Skeletal muscle tissue (tissue), 4 donors: ENCODE results near the gene DOK6. TPM values are rescaled to one million over a fixed set of nuclear protein-coding genes. Genes with fewer than 3 reads are reported as not detected.

ENCODE experiments used
- H3K27ac ChIP-seq: one replicate; pipeline ENCODE4 v1.7.0; 2013; ENCODE audit warnings: mild to moderate bottlenecking, low read depth, low read length, inconsistent platforms
- H3K27me3 ChIP-seq, 3 donors: one replicate each; pipeline ENCODE4 v1.7.0; 2013; ENCODE audit warnings: low read length in 3 of 3; ENCODE audit not compliant: control insufficient read depth in 3 of 3, insufficient read depth in 3 of 3
- H3K36me3 ChIP-seq, 3 donors: one replicate each; pipeline ENCODE4 v1.7.0; 2013; ENCODE audit warnings: low read length in 3 of 3; ENCODE audit not compliant: control insufficient read depth in 3 of 3, insufficient read depth in 3 of 3
- H3K4me1 ChIP-seq, 3 donors: one replicate each; pipeline ENCODE4 v1.7.0; 2013; ENCODE audit warnings: low read length in 3 of 3, mild to moderate bottlenecking in 3 of 3; ENCODE audit not compliant: control insufficient read depth in 3 of 3, insufficient read depth in 3 of 3
- H3K4me3 ChIP-seq, 3 donors: one replicate each; pipeline ENCODE4 v1.7.0; 2013; ENCODE audit warnings: low read length in 3 of 3
- H3K9ac ChIP-seq, 3 donors: one replicate each; pipeline ENCODE4 v1.7.0; 2013; ENCODE audit warnings: low read length in 3 of 3, mild to moderate bottlenecking in 3 of 3, moderate library complexity in 2 of 3, low read depth in 1 of 3
- H3K9me3 ChIP-seq, 3 donors: one replicate each; pipeline ENCODE4 v1.7.0; 2013; ENCODE audit warnings: low read length in 3 of 3; ENCODE audit not compliant: control insufficient read depth in 3 of 3
- total RNA-seq: library from RNA; depleted of rRNA; stranded (reverse); fragments of >200 nt; gene quantifications from one replicate; pipeline ENCODE4 v1.2.3, GENCODE V29; 2014
- donor health status: Osteomylitis.

The DOK6 gene
- total RNA-seq, 1 donor from 2014 or later, result 3.1 TPM

DNA sequence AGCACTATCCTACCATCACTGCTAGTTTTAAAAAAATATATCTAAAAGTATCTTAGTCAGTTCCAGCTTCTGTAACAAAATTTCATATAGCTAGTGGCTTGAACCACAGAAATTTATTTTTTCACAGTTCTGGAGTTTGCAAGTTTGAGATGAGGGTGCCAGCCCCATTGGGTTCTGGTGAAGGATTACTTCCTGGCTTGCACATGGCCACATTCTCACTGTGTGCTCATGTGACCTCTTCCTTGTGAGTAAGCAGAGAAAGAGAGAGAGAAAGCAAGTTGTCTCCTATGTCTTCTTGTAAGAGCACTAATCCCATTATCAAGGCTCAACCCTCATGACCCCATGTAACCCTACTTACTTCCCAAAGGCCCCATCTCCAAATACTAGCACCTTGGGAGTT, 158.9 kb downstream of the DOK6 start:
- H3K36me3 ChIP-seq, result no peaks in the 10 kb centered on the region
- no peaks in the 10 kb centered on the region for H3K9me3 ChIP-seq
- no peaks in the 10 kb centered on the region for H3K27me3 ChIP-seq
- H3K4me3 ChIP-seq, result no peak overlapping the region
- H3K27ac ChIP-seq, result no peak overlapping the region
- H3K9ac ChIP-seq, result no peak overlapping the region
- H3K4me1 ChIP-seq, result no peaks in the 10 kb centered on the region

DNA sequence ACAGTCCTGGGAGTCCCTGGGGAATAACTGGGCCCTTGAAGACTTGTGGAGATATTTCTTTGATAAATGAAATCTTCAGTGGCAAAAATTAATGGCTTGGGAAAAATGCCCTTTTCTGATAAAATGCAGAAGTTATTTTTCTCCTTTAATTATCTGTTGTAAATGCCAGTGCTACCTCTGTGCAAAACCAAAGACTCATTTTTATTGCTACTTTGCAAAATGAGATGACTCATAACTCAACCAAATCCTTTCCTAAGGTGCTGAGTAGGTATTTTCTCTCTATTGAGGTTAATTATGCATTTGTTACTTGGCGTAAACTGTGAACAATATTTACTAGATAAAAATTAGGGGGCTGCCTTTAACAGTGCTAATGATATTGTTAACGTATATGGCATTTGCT, 163.9 kb downstream of the DOK6 start:
- Histone ChIP-seq H3K27me3 (no peaks in the 10 kb centered on the region), H3K4me1 (no peaks in the 10 kb centered on the region), H3K9ac (no peak overlapping the region), H3K36me3 (no peaks in the 10 kb centered on the region), H3K9me3 (peaks cover 0 to 10% (median 2%) of the 10 kb centered on the region in 3 donors), H3K4me3 (no peak overlapping the region), H3K27ac (no peak overlapping the region)

DNA sequence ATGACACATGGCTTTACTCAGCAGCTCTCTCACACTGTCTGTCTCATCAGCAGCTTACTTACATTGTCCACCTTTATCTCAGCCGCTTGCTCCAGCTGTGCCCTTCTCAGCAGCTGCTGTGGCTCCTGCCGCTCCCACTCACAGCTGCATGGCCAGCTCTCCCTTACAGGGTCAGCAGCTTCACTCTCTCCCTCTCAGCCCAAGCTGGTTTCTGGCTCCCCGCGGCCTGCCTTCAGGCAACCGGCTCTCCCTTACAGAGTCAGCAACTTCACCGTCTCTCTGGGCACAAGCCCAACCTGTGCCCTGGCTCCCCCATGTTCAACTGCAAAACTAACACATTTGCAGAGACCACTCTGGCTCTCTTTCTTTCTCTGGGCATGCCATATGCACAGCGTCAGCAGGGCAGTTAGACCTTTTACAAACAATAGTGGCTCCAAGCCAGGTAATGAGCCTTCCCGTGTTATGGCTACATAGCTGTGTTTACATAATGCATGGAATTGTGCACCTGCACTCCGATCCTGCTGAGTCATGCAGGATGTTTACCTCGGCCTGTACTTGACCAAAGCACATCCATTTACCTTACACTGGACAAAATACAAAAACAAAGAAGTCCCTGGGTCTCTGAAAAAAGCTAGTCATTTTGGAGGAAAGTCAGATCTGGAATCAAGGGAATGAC, 167.3 kb downstream of the DOK6 start:
- H3K9ac ChIP-seq, result no peak overlapping the region
- peaks cover 0 to 10% (median 2%) of the 10 kb centered on the region in 3 donors for H3K9me3 ChIP-seq
- H3K4me3 ChIP-seq, result no peak overlapping the region
- H3K36me3 ChIP-seq, result no peaks in the 10 kb centered on the region
- no peak overlapping the region for H3K27ac ChIP-seq
- no peaks in the 10 kb centered on the region for H3K4me1 ChIP-seq
- H3K27me3 ChIP-seq, result no peaks in the 10 kb centered on the region

DNA sequence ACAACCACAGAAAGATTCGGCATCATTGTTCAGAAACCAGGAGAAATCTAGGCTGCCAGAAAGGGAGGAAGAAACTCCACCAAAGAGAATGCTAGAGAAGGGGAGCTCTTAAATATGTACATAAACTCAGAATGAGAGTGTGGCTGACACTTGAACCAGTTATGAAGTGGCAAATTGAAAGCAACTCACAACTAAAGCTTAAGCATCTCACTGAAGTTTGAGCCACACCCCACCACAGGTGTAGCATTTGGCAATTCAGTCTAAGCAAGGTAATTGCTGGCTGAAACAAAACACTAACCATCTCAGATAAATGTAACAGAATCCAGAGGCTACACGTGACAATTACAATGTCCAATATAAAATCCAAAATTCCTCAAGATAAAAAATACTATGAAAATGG, 168.4 kb downstream of the DOK6 start:
- no peak overlapping the region for H3K4me3 ChIP-seq
- H3K9me3 ChIP-seq, result peaks cover 0 to 10% (median 2%) of the 10 kb centered on the region in 3 donors
- H3K4me1 ChIP-seq, result no peaks in the 10 kb centered on the region
- no peaks in the 10 kb centered on the region for H3K27me3 ChIP-seq
- H3K36me3 ChIP-seq, result no peaks in the 10 kb centered on the region
- no peak overlapping the region for H3K27ac ChIP-seq
- H3K9ac ChIP-seq, result no peak overlapping the region

DNA sequence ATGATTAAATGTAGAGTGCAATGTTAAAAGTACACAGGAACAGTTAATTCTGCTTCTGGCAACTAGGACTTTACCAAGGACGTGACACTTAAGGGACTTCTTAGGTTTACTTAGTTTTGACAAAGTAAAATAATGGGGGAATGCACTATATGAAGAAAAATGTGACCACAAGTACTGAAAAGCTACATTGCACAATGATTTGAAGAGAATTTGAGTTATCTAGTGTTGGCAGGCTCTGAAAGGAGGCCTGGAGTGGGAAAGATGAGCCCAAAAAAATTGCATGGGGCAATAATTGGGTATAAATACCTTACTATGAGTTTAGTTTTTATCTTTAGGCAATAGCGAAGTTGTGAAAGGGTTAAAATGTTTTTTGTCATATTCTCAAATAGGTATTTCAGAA, 173.7 kb downstream of the DOK6 start:
- H3K27me3 ChIP-seq, result no peaks in the 10 kb centered on the region
- no peaks in the 10 kb centered on the region for H3K4me1 ChIP-seq
- H3K9ac ChIP-seq, result no peak overlapping the region

DNA sequence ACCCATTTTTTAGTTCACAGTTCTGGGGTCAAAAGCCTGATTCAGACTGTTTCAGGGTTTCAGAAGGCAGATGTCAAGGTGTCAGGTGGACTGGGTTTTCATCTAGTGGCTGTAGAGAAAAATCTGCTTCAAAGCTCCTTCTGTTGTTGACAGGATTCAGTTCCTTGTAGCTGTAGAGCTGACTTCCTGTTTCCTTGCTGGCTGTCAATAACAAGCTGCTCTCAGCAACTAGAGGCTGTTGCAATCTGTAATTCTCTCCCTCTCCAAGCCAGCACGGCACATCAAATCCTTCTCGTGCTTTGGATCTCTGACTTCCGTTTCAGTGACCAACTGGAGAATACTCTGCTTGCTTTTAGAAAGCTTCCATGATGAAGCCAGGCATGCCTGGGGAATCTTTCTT, 179.4 kb downstream of the DOK6 start:
- no peak overlapping the region for H3K9ac ChIP-seq
- H3K36me3 ChIP-seq, result no peaks in the 10 kb centered on the region
- no peak overlapping the region for H3K27ac ChIP-seq
- H3K9me3 ChIP-seq, result no peaks in the 10 kb centered on the region
- no peaks in the 10 kb centered on the region for H3K4me1 ChIP-seq
- H3K27me3 ChIP-seq, result no peaks in the 10 kb centered on the region
- H3K4me3 ChIP-seq, result no peak overlapping the region

More for the DNA sequence above, 173.7 kb downstream of the DOK6 start:
- H3K4me3 ChIP-seq, result no peak overlapping the region
- H3K9me3 ChIP-seq, result no peaks in the 10 kb centered on the region
- H3K36me3 ChIP-seq, result no peaks in the 10 kb centered on the region
- H3K27ac ChIP-seq, result no peak overlapping the region

DNA sequence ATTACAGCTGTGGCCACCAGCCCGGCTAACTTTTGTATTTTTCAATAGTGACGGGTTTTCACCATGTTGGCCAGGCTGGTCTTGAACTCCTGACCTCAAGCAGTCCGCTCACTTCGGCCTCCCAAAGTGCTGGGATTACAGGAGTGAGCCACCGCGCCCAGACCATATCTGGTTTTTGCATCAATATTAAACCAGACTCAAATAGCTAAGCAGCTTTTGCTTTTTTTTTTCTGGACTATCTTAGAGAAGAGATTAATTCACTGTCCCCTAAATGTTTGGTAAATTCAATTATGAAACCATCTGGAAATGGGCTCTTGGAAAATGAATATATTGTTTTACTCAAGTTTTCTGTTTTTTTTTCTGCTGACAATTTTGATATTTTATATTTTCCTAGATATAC, 183.7 kb downstream of the DOK6 start:
- H3K9ac ChIP-seq, result no peak overlapping the region
- H3K27ac ChIP-seq, result no peak overlapping the region
- no peaks in the 10 kb centered on the region for H3K36me3 ChIP-seq
- no peak overlapping the region for H3K4me3 ChIP-seq
- no peaks in the 10 kb centered on the region for H3K27me3 ChIP-seq
- no peaks in the 10 kb centered on the region for H3K9me3 ChIP-seq
- no peaks in the 10 kb centered on the region for H3K4me1 ChIP-seq

DNA sequence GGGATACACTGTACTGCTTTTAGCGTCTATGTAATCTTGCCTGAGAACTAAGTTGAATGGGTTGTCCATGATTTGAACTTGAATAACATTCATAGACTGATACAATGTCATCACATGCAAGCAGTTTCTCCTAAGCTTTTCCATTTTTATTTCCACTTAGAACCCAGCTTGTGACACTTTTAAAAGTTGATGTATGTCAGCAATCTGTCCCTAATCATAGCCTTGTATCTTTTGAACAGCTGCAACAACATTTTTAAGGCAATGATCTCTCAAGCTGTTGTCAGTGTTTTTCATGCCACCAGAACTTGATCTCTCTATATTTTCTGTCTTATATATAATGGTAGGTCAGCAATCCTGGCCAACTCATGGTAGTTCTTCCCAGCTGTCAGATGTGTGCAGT, 185.0 kb downstream of the DOK6 start:
- Histone ChIP-seq H3K27me3 (no peaks in the 10 kb centered on the region), H3K9ac (no peak overlapping the region), H3K4me1 (no peaks in the 10 kb centered on the region), H3K9me3 (no peaks in the 10 kb centered on the region), H3K4me3 (no peak overlapping the region), H3K27ac (no peak overlapping the region), H3K36me3 (no peaks in the 10 kb centered on the region)

DNA sequence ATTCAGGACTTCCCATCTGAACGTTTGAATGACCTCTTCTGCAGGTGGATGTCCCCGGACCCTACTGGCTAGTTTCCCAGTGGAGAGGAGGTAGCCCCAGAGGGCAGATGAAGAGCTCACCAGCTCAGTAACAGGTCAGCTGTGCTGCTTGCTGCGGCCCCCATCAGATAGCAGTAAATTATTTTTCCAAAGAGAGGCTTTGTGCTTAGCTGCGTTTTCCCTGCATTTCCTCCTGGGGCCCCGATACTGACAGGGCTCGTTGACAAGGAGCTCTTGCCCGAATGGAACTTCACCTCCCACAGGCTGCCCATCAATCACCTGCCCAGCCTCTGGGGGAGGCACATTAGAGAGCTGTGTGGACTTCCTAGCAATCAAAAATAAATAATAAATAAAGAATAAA, 185.8 kb downstream of the DOK6 start:
- Histone ChIP-seq H3K27me3 (no peaks in the 10 kb centered on the region), H3K4me1 (no peaks in the 10 kb centered on the region), H3K36me3 (no peaks in the 10 kb centered on the region), H3K9me3 (no peaks in the 10 kb centered on the region), H3K27ac (no peak overlapping the region), H3K4me3 (no peak overlapping the region), H3K9ac (no peak overlapping the region)

DNA sequence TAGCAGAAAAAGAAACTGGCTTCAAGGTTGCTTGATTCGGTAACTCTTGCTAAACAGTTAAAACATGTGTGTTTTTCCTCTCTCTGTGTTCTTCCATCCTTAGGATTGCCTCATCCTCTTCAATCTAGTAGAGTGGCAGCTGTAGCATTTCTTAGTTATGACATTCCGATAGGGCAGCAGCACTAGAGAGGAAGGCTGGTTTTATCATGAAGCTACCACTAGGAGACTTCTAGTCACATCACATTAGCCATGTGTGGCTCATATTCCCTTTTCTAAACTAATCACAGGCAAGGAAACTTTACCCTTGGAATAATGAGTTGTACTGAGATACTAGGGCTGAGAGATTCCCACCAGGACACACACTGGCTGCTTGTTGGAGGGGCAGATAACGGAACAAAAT, 187.6 kb downstream of the DOK6 start:
- H3K27ac ChIP-seq, result no peak overlapping the region
- no peaks in the 10 kb centered on the region for H3K9me3 ChIP-seq
- no peaks in the 10 kb centered on the region for H3K4me1 ChIP-seq
- no peak overlapping the region for H3K9ac ChIP-seq
- H3K27me3 ChIP-seq, result no peaks in the 10 kb centered on the region
- no peaks in the 10 kb centered on the region for H3K36me3 ChIP-seq
- no peak overlapping the region for H3K4me3 ChIP-seq
